Thyroid gland (tissue), 4 donors: ENCODE data around the gene RPS6KA5.

ENCODE experiments used
- CTCF ChIP-seq, 6 experiments: fragments of 200-600 bp in 3 of 6; fragments of 450-650 bp in 3 of 6; sonication (generic) in 3 of 6; IDR thresholded peaks; one replicate each; pipeline ENCODE4 v1.5.1; 2016 to 2019; ENCODE audit warnings: antibody characterized with exemption in 6 of 6, mild to moderate bottlenecking in 2 of 6, inconsistent platforms in 1 of 6, moderate library complexity in 1 of 6
- POLR2A ChIP-seq, 2 donors: fragments of 450-650 bp; IDR thresholded peaks; one replicate each; pipeline ENCODE4 v1.6.1; 2017; ENCODE audit warnings: antibody characterized with exemption in 2 of 2, mild to moderate bottlenecking in 2 of 2, moderate library complexity in 1 of 2

GRCh38 chr14:90851327-90852036 is 209.0 kb downstream of the RPS6KA5 start:
- no peak for TF ChIP-seq POLR2A (IDR thresholded peaks at IDR 0.05)
- no peak for TF ChIP-seq CTCF (IDR thresholded peaks at IDR 0.05)
